Measurements from ENCODE around the gene TOMM40L.

TOMM40L gene

DNA sequence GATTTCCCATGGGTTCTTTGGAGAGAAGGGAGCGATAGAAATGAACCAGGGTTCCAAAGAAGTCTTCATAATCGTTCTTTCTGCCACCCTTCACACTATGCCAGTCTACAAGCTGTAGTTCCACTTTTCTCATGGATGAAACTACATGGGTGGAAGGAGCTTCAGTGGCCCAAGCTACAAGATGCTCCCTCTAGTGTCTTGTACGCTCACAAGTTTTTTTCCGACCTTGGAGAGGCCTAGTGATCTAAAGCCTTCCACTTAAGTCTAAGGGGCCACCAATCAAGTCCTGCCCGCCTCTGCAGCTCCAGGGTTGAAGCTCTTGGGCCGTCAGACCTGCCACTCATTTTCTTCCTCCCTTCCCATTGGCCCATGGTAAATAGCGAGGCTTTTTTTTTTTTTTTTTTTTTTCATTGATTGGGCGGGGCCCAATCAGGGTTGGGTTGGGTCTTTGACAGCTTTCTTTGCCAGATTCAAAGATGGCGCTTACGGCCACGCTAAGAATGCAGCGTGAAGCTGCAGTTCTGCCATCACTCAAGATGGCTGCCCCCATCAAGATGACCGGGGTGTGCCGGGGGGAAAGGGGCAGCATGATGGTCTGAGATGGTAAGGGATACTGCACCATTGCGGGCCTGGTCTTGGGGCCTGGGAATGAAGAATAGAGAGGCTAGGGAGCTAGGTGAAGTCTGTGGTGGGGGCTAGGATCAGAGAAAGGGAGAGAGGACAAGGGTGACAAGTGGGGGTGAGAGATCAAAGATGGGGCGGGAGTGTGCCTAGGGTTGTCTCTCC lies at the start of gene TOMM40L:
Gene TOMM40L (plus strand): TSS at position 527 of the 786 bp plus-strand sequence. CDS start 430 bp downstream, outside the sequence.
- DNase-seq: peak; percentile 96

DNA sequence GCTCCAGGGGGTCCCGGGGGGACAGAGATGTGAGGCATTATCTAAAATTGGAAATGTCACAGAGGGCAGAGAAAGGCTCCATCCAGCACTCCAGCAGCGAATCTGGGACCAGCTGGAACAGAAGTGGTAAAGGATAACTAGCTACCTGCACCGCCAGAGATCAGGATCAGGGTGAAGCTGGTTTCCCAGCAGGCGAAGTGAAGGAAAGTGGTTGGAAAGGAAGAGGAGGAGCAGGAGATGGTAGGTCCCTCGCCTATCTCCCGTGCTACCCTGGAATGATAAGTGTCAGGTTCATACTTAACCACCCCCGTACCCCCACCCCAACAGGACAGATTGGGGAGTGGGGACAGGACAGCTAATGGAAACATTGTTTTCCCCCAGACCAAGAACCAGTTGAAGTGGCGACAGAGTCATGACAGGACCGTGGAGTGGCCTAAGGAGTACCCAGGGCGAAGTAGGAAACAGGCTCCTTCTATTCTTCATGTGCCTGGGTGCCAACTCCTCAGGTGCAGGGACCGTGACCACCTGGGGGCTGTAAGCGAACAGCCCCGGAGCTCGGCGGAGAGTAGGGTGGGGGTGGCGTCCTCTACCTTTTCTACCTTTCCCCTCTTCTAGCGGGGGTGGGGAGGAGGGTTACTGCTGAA lies 49.3 kb upstream of the TOMM40L start:
- no peak for DNase-seq

GRCh38 chr1:161177112-161177935 lies 48.5 kb upstream of the TOMM40L start, which contains the start of gene B4GALT3:
B4GALT3 (minus strand) TSS chr1:161177507; CDS start chr1:161176060, 1,447 bp downstream.
- DNase-seq: no peak

DNA sequence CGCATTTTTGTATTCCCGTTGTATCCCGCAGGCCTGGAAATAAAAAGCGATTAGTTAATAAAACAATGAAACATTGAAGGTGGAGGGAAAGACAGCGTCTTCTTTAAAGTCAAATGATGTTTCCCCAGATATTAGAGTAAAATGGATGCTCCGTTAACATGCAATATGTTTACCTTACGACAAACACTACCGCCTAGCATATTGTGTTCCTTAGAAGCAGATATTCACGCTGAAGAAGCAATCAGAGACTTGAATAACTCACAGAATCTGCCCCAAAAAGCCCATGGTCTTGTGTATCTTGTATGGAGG lies 48.0 kb upstream of the TOMM40L start:
- no peak for DNase-seq

GRCh38 chr1:161179698-161180097 lies 46.2 kb upstream of the TOMM40L start:
- no peak for DNase-seq

- DNase-seq: no peak
Observed at GRCh38 chr1:161180639-161181038, 45.2 kb upstream of the TOMM40L start.

DNA sequence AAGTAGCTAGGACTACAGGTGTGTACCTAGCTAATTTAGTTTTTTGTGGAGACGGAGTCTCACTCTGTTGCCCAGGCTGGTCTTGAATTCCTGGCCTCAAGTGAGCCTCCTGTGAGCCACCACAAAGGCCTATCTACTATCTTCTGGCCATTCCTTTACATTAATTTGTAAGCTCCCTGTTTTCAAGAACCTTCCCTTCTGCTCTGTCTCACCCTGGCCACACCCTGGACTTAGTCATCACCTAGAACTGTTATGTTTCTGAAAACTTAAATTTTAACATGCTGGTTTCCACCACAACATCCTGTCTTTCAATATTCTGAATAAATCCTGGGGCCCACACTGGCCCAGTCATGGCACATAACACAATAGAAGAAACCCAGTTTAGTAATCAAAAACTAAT lies 43.6 kb upstream of the TOMM40L start:
- no peak for DNase-seq

- no peak for DNase-seq
Observed at GRCh38 chr1:161185282-161185682, 40.6 kb upstream of the TOMM40L start.

DNA sequence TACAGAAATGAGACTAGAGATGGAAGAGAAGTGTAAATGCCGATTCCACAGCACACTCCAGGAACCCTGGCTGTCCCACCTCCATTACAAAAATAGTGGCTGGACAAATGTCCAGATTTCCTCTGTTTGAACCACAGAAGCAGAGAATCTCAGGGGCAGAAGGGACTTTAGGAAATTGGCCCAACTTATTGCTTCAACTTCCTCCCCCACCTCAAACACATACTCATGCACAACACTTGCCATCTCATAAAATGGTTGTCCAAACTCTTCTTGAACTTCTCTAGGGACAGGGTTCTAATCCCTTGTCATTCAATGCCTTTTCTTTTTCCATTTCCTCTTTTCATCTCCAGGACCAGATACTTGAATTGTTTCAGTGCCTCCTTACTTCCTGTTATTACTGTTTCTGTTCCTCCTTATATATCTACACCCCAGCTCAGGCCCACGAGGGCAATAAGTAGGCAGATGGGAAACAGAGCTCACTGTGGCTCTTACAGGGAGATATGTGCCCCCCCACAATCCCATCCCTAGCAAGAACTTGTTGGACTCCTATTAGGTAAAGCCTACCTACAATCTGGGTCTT lies 40.0 kb upstream of the TOMM40L start:
- DNase-seq: no peak

GRCh38 chr1:161187311-161187710 lies 38.5 kb upstream of the TOMM40L start:
- DNase-seq: no peak

- DNase-seq: no peak
Observed at GRCh38 chr1:161188381-161188780, 37.5 kb upstream of the TOMM40L start.

GRCh38 chr1:161189036-161189435 lies 36.8 kb upstream of the TOMM40L start:
- DNase-seq: no peak

GRCh38 chr1:161190962-161191521 lies 34.8 kb upstream of the TOMM40L start:
- no peak for DNase-seq

- DNase-seq: no peak
Observed at GRCh38 chr1:161191971-161192370, 33.9 kb upstream of the TOMM40L start.

DNA sequence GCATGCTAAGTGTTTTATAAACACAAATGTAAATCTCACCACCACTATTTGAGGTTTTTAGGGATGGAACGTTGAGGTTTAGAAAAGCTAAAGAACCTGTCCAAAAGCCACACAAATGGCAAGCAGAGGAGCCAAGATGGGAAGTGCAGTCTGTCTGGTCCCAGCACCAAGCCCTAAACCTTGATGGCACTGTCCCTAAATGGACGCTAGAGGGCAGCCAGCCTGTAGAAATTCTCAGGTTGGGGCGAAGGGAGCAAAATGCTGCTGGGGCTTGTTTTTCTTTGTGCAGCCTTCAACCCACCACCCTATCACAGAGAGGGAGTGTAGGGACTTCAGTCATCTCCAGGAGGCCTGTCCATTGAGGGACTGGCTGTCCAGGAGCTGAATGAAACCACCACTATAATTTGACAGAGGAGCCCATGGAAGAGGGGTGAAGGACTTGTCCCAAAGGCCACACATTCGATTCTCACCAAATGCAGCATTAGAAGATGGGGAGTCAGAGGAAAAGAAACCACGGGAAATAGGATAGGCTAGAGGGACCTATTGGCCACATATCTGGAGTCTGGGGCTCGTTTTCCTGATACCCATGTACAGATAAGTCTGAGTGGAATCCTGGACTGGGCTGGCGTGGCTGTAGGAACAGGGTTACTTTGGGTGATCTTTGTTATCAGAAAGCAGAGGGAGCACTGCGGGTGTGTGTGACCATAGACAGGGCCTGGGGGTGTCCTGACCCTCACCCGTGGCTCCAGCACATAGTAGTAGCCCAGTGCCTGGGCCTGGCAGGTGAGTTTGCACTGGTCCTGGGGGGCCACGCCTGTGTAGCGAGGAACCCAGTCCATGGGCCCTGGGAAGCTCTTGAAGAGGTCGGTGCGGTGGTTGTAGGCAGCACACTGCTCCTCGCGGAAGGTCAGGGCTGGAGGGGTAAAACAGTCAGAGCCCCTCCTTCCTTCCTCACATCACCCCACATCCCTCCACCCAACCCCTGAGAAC lies 33.1 kb upstream of the TOMM40L start:
- no peak for DNase-seq

DNA sequence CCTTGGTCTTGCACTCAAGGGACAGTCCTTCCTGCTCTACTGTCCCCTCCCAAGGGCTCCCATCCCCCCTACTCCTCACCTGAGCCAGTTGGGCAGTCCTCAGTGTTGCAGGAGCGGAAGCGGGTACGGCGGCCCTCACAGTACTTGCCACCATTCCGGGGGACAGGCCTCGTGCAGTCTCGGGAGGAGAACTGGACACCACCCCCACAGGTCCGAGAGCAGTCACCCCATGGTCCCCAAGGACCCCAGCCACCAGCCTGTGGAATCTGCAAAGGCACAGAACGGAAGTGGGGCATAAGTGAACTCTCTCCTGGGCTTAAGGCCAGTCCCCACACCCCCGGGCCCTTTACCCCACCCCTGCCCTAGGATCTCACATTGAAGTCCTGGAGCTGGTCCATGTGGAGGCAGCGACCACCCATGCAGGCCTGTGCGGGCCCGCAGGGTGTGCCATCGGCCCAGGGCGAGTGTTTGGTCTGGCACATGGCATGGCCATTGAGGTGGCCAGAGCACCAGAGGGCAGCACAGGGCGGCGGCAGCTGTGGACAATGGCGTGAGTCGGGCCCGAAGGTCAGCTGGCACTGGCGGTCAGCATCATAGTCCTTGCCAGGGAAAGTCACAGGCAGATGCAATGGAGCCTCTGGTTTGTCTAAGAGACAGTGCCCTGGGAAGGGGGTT lies 32.2 kb upstream of the TOMM40L start:
- no peak for DNase-seq

DNA sequence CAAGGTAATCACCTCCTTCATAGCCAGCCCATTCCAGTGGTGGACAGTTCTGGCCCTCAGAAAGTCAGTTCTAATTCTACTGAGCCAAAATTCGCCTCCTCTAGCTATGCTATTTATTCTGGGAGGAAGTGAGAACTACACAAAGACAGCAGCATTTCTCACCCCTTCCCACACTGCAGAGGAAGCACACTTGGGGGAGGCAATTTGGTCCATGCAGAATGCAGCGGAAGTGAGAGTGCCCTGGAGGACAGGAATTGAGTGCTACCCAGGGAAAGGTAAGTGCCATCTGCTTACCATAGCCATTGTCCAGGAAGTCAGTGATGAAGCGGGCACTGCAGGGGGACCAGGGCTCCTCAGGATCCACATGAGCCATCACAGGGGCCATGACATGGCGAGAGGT lies 30.7 kb upstream of the TOMM40L start:
- DNase-seq: no peak

DNA sequence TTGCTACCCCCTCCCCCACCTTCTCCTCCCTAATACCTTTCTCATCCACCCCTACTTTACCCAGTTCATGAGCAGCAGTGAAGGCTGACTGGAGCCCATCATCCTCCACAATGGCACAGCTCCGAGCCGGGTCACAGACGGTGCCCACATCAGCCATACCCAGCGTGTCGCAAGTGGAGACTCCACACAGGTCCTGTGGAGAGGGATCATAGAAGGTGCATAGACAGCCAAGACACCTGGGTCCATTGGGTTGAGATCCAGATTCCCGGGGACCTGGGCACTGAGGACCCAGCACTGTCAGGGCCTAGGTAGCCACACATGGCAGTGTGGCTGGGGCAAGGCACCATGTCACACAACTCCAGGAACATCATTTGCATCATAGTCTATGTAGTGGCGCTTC lies 29.7 kb upstream of the TOMM40L start:
- DNase-seq: no peak

GRCh38 chr1:161196521-161197451 lies 29.1 kb upstream of the TOMM40L start:
- no peak for DNase-seq

Data from NCI-H1436 treated with DMSO at 0.1 percent for 48 hours (cell line).